Measurements from ENCODE around the gene PAQR9.
A peak's percentile ranks its signal among the peaks of the same experiment; 100 is the strongest.
"Not testable (repeated sequence)": the region's sequence is repeated elsewhere in the genome, so short reads cannot be mapped to it uniquely, and the experiment has no call there.

The PAQR9 gene

GRCh38 chr3:142963516-142964448, at the start of gene PAQR9:
TSS of gene PAQR9 (minus strand) at chr3:142963674. CDS start at chr3:142963336, 338 bp downstream.
- no peak for DNase-seq

- no peak for DNase-seq
Observed at GRCh38 chr3:143011705-143012104, 48.2 kb upstream of the PAQR9 start.

- no peak for DNase-seq
Observed at GRCh38 chr3:143010024-143010423, 46.5 kb upstream of the PAQR9 start.

GRCh38 chr3:143004823-143005222, 41.3 kb upstream of the PAQR9 start:
- no peak for DNase-seq

GRCh38 chr3:143002727-143003126, 39.3 kb upstream of the PAQR9 start:
- no peak for DNase-seq

GRCh38 chr3:143002083-143002712, 38.7 kb upstream of the PAQR9 start:
- DNase-seq = no peak

- peak; percentile 83 to 88 for DNase-seq
Observed at GRCh38 chr3:143001369-143002082, 38.1 kb upstream of the PAQR9 start, which contains the start of gene U2SURP. TSS of gene U2SURP (plus strand) at chr3:143001570. CDS start at chr3:143001629, 59 bp downstream.

GRCh38 chr3:143001034-143001368, 37.5 kb upstream of the PAQR9 start:
- DNase-seq = no peak

GRCh38 chr3:143000528-143000927, 37.1 kb upstream of the PAQR9 start:
- DNase-seq = no peak

- no peak for DNase-seq
Observed at GRCh38 chr3:142999881-143000280, 36.4 kb upstream of the PAQR9 start.

- no peak for DNase-seq
Observed at GRCh38 chr3:142998439-142998838, 35.0 kb upstream of the PAQR9 start.

GRCh38 chr3:142997330-142997729, 33.9 kb upstream of the PAQR9 start:
- no peak for DNase-seq

GRCh38 chr3:142993958-142994442, 30.5 kb upstream of the PAQR9 start:
- peak in 1 of 2 experiments; percentile 48 for DNase-seq

- no peak for DNase-seq
Observed at GRCh38 chr3:142992323-142992722, 28.8 kb upstream of the PAQR9 start.

GRCh38 chr3:142990721-142991120, 27.2 kb upstream of the PAQR9 start:
- DNase-seq = no peak

GRCh38 chr3:142988826-142989225, 25.4 kb upstream of the PAQR9 start:
- DNase-seq = not testable (repeated sequence)

GRCh38 chr3:142988221-142988620, 24.7 kb upstream of the PAQR9 start:
- DNase-seq = not testable (repeated sequence)

- DNase-seq = no peak
Observed at GRCh38 chr3:142987707-142988106, 24.2 kb upstream of the PAQR9 start.

GRCh38 chr3:142987080-142987700, 23.7 kb upstream of the PAQR9 start:
- peak in 1 of 2 experiments; percentile 12 for DNase-seq

GRCh38 chr3:142984255-142984654, 20.8 kb upstream of the PAQR9 start:
- no peak for DNase-seq

- DNase-seq = no peak
Observed at GRCh38 chr3:142983318-142983717, 19.8 kb upstream of the PAQR9 start.

GRCh38 chr3:142982038-142982773, 18.7 kb upstream of the PAQR9 start:
- DNase-seq = no peak
